Measurements from ENCODE around the gene EVC. TPM values are rescaled to one million over a fixed set of nuclear protein-coding genes. Genes with fewer than 3 reads are reported as not detected.
A peak's percentile ranks its signal among the peaks of the same experiment; 100 is the strongest.

EVC gene
- total RNA-seq, 1 donor from 2014 or later: 27.6 TPM

GRCh38 chr4:5704276-5704675 lies 6.7 kb upstream of the EVC start:
- H3K27ac ChIP-seq: no peak overlapping the region
- H3K9me3 ChIP-seq: no peaks in the 10 kb centered on the region
- intact Hi-C loops (cut with DNase I): no loop called here
- TF ChIP-seq, protein P1, sequence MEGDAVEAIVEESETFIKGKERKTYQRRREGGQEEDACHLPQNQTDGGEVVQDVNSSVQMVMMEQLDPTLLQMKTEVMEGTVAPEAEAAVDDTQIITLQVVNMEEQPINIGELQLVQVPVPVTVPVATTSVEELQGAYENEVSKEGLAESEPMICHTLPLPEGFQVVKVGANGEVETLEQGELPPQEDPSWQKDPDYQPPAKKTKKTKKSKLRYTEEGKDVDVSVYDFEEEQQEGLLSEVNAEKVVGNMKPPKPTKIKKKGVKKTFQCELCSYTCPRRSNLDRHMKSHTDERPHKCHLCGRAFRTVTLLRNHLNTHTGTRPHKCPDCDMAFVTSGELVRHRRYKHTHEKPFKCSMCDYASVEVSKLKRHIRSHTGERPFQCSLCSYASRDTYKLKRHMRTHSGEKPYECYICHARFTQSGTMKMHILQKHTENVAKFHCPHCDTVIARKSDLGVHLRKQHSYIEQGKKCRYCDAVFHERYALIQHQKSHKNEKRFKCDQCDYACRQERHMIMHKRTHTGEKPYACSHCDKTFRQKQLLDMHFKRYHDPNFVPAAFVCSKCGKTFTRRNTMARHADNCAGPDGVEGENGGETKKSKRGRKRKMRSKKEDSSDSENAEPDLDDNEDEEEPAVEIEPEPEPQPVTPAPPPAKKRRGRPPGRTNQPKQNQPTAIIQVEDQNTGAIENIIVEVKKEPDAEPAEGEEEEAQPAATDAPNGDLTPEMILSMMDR (IDR thresholded peaks at IDR 0.05): no peak
- ATAC-seq (no peak), DNase-seq (no peak)
- H3K4me1 ChIP-seq: peaks cover 6% of the 10 kb centered on the region
- H3K27me3 ChIP-seq: no peaks in the 10 kb centered on the region
- H3K4me3 ChIP-seq: no peak overlapping the region
- no peaks in the 10 kb centered on the region for H3K36me3 ChIP-seq

GRCh38 chr4:5705647-5706320 lies 5.2 kb upstream of the EVC start:
- H3K27me3 ChIP-seq: no peaks in the 10 kb centered on the region
- no peak overlapping the region for H3K4me3 ChIP-seq
- no peak for DNase-seq
- no peaks in the 10 kb centered on the region for H3K36me3 ChIP-seq
- TF ChIP-seq, protein P1 (IDR thresholded peaks at IDR 0.05): no peak
- peaks cover 13% of the 10 kb centered on the region for H3K4me1 ChIP-seq
- intact Hi-C loops (cut with DNase I): no loop called here
- no peak for ATAC-seq
- no peaks in the 10 kb centered on the region for H3K9me3 ChIP-seq
- H3K27ac ChIP-seq: no peak overlapping the region

- Histone ChIP-seq H3K4me1 (peaks cover 13% of the 10 kb centered on the region), H3K36me3 (no peaks in the 10 kb centered on the region), H3K27ac (no peak overlapping the region), H3K9me3 (no peaks in the 10 kb centered on the region), H3K4me3 (no peak overlapping the region), H3K27me3 (no peaks in the 10 kb centered on the region)
- DNase-seq: no peak
- intact Hi-C loops (cut with DNase I): no loop called here
- TF ChIP-seq, protein P1 (IDR thresholded peaks at IDR 0.05): no peak
- ATAC-seq: no peak
Observed at GRCh38 chr4:5706486-5707290, 4.3 kb upstream of the EVC start.

DNA sequence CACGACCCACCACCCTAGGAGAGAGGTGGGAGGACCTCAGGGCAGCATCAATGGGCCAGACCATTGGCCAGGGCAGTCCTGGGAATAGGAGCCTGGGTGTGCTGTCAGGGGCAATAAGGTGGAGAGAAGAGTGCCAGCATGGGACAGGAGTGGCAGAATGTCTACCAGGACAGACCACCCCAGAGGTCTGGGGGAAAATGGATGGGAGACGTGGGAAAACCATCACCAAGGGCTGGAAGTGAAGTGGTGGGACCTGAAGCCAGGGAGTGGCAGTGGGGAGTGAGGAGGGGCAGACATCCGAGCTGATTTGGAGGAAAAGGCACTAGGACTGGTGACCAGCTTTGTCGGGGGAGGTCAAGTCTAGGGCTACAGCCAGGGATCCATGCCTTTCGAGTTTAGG lies 3.6 kb upstream of the EVC start:
- Histone ChIP-seq H3K36me3 (no peaks in the 10 kb centered on the region), H3K4me1 (peaks cover 18% of the 10 kb centered on the region), H3K27me3 (no peaks in the 10 kb centered on the region), H3K4me3 (peak overlapping the region; percentile 81), H3K9me3 (no peaks in the 10 kb centered on the region), H3K27ac (no peak overlapping the region)
- intact Hi-C loops (cut with DNase I): no loop called here
- no peak for ATAC-seq
- TF ChIP-seq, protein P1 (IDR thresholded peaks at IDR 0.05): no peak
- no peak for DNase-seq

GRCh38 chr4:5707778-5708448 lies 3.1 kb upstream of the EVC start:
- no peaks in the 10 kb centered on the region for H3K27me3 ChIP-seq
- peak overlapping the region; percentile 81 for H3K4me3 ChIP-seq
- no peaks in the 10 kb centered on the region for H3K36me3 ChIP-seq
- intact Hi-C loops (cut with DNase I): no loop called here
- TF ChIP-seq, protein P1 (IDR thresholded peaks at IDR 0.05): no peak
- peak; percentile 73 for DNase-seq
- peak; percentile 63 for ATAC-seq
- H3K4me1 ChIP-seq: peaks cover 18% of the 10 kb centered on the region
- no peaks in the 10 kb centered on the region for H3K9me3 ChIP-seq
- peak overlapping the region; percentile 79 for H3K27ac ChIP-seq

All from upper lobe of right lung (tissue), 1 donor.